Glomerular visceral epithelial cell (primary cell): Measurements from ENCODE around the gene ANKMY1.

Source experiments
- DNase-seq: peaks from one replicate; pipeline ENCODE4 v3.0.0-alpha.2; 2016; ENCODE audit errors: extremely low spot score

ANKMY1 gene

DNA sequence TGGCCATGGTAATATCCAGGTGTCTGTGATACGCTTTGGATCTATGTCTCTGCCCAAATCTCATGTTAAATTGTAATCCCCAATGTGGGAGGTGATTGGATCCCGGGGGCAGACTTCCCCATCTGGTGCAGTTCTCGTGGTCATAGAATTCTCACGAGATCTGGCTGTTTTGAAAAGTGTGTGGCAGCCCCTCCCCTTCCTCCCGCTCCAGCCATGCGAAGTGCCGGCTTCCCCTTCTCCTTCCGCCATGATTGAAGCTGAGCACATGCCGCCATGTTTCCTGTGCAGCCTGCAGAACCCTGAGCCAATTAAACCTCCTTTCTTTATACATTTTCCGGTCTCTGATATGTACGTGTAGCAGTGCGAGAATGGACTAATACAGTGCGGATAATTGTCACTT, 79.9 kb downstream of the ANKMY1 start:
- DNase-seq: no peak

DNA sequence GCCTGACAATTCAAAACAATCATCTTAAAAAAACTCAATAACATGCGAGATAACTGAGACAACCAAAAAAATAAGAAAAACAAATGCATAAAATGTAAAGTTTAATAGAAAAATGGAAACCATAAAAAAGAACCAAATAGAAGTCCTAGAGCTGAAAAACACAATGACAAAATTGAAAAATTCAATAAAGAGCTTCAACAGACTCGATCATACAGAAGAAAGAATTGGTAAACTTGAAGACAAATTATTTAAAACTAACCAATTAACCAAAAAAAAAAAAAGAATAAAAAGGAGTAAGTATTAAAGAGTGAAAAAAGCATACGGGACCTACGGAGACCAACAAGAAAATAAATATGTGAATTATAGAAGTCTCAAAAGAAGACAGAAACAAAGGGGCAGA, 84.6 kb downstream of the ANKMY1 start:
- no peak for DNase-seq

DNA sequence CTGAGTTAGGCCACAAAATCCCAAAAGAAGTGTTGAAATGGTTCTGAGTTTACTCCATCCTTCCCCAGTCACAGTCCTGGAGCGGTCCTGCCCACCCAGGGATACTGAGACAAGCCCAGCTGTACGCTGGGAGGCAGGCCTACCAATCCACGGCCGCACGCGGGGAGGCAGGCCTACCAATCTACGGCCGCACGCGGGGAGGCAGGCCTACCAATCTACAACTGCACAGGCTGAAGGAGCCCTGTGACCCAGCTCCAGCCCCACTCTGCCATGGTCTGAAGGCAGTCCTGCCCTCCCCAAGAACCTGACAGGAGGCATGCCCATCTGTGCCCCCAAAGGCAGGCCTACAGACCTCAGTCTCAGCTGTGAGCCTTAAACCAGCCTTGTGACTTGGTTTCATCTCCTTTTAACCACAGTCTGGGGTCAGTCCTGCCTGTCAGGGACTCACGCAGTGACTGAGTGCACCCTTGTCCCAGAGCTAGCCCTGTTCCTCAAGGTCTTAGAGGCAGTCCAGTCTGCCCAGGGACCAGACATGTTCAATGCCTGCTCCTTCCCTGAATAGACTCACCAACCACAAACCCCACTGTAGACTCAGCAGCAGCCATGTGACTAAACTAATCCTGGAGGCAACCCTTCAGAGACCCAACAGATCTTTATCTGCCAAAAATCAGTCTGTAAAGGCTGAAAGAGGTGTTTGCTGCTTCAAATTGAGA, 85.6 kb downstream of the ANKMY1 start:
- DNase-seq: no peak

DNA sequence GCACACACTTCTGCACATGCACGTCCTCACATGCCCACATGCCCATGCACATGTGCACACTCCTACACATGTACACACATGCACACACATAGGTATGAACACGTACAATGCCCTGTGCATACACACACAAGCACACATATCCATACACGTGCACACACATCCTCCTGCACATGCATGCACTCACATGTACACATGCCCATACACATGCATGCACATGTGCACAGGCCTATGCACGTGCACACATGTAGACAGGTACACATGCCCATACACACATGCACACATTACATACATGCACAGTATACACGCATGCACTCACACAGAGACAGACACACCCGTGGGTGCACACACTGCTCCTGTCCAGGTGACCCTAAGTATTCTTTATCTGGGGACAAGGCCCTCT, 88.0 kb downstream of the ANKMY1 start:
- no peak for DNase-seq

DNA sequence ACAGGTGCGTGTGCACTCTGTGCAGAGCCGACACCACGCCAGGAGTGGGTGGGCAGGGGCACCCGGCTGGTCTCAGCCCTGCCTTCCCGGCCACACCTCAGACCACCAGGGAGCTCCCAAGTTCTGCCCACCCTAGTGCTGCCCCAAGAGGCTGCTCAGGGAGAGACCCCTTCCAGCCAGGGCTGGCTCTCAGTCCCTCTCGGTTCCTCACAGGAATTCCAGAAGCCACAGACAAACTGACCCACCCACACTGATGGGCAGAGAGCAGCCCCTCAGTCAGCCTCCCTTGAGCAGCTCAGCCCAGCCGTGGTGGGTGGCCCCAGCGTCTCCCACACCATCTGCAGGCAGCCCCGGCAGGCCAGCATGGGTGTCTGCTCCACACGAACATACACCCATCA, 88.5 kb downstream of the ANKMY1 start:
- no peak for DNase-seq

DNA sequence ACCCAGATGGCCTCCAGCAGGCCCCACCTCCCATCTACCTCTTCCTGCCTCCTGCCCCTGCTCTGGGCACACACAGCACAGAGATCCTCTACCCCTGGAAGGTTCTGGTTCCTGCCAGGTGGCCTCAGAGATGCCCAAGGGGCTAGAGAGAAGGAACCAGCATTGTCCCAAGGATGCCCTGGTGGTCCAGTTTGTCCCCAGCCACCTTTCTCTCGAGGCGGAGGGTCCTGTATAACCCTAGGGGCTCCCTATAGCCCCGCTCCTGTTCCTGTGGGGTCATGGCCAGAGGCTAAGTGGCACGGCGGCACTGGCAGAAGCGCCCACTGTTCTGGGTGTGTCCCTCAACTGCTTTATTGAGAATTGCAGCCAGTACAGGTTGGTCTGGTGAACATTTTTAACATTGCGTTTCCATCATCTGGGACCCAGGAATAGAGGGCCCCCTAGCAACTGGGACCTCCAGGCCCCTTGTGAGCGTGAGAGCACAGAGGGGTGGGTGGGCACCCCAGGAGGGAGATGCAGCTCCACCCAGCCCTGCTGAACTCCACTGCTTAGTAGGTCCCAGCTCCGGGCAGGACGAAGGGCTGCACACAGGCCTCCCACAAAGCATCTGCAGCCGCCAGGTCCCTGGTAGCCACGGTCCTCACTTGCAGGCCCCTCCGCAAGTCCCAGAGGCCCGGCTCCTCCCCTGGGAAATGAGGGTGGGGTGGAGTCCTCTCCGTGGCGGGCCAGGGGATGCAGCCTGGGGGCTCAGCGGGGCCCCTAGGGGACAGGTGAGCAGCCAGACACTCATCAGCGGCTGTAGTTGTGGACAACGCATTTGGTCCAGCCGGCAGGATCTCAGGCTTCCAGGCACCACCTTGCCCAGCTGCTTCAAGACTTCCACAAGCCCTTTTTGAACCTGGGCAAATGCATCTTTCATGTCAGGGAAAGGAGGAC, 89.2 kb downstream of the ANKMY1 start:
- no peak for DNase-seq

DNA sequence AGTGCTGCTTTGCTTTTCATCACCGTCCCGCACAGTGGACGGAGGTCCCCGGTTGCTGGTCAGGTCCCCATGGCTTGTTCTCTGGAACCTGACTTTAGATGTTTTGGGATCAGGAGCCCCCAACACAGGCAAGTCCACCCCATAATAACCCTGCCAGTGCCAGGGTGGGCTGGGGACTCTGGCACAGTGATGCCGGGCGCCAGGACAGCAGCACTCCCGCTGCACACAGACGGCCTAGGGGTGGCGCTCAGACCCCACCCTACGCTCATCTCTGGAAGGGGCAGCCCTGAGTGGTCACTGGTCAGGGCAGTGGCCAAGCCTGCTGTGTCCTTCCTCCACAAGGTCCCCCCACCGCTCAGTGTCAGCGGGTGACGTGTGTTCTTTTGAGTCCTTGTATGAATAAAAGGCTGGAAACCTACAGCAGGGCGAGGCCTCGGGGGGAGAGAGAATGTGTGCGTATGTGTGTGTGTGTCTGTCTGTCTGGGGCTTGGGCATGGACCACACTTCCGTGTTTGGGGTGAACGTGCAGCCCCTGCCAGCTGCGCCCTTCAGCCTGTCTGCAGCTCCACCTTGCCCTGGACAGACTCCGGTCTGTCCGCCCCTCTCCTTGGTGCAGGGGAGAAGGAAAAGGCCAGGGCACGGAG, 90.0 kb downstream of the ANKMY1 start:
- no peak for DNase-seq

DNA sequence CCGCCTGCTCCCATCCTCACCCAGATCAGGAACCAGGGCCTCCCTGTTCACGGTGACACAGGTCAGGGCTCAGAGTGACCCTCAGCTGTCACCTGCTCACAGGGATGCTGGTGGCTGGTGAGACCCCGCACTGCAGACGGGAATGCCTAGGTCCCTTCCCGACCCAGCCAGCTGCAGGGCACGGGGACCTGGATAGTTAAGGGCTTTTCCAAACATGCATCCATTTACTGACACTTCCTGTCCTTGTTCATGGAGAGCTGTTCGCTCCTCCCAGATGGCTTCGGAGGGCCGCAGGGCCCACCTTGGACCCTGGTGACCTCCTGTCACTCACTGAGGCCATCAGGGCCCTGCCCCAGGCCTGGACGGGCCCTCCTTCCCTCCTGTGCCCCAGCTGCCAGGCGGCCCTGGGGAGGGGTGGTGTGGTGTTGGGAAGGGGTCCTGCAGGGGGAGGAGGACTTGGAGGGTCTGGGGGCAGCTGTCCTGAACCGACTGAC, 90.6 kb downstream of the ANKMY1 start:
- DNase-seq: no peak

DNA sequence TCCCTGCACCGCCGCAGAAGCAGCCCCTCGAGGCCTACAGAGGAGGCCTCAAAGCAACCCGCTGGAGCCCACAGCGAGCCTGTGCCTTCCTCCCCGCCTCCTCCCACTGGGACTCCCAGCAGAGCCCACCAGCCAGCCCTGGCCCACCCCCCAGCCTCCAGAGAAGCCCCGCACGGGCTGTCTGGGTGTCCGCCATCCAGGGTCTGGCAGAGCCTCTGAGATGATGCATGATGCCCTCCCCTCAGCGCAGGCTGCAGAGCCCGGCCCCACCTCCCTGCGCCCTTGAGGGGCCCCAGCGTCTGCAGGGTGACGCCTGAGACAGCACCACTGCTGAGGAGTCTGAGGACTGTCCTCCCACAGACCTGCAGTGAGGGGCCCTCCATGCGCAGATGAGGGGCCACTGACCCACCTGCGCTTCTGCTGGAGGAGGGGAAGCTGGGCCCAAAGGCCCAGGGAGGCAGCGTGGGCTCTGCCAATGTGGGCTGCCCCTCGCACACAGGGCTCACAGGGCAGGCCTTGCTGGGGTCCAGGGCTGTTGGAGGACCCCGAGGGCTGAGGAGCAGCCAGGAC, 91.1 kb downstream of the ANKMY1 start:
- no peak for DNase-seq

DNA sequence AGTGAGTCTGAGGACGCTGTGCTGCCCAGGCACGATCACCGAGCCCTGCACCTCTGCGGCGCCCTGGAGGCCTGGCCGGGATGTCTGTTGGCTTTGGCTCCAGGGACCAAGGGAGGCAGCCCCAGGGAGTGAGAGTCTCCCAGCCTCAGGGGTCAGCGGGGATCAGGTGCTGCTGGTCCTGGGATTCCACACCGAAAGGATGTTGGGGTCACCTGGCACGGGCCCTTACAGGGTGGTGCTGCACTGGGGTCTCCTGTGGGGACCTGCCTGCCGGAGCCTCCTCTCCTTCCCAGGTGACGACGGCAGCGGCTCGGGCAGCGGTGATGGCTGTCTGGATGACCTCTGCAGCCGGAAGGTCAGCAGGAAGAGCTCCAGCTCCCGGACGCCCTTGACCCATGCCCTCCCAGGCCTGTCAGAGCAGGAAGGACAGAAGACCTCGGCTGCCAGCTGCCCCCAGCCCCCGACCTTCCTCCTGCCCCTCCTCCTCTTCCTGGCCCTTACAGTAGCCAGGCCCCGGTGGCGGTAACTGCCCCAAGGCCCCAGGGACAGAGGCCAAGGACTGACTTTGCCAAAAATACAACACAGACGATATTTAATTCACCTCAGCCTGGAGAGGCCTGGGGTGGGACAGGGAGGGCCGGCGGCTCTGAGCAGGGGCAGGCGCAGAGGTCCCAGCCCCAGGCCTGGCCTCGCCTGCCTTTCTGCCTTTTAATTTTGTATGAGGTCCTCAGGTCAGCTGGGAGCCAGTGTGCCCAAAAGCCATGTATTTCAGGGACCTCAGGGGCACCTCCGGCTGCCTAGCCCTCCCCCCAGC, 91.8 kb downstream of the ANKMY1 start:
- DNase-seq: no peak

DNA sequence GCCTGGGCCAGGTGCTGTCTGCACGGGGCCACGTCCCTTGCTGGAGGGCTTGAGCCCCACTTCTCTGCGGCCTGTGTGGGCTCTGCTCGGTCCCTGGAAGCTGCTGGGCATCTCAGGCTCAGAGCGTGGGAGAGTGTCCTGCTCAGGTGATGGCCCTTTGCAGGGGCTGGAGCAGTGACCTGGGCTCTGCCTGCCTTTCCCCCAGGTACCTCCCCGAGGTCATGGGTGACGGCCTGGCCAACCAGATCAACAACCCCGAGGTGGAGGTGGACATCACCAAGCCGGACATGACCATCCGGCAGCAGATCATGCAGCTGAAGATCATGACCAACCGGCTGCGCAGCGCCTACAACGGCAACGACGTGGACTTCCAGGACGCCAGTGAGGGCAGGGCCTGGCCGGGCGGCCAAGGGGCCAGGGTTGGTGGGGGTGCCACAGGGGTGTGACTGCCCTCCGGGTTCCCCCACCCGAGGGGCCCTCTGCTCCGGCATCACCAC, 92.5 kb downstream of the ANKMY1 start:
- no peak for DNase-seq

DNA sequence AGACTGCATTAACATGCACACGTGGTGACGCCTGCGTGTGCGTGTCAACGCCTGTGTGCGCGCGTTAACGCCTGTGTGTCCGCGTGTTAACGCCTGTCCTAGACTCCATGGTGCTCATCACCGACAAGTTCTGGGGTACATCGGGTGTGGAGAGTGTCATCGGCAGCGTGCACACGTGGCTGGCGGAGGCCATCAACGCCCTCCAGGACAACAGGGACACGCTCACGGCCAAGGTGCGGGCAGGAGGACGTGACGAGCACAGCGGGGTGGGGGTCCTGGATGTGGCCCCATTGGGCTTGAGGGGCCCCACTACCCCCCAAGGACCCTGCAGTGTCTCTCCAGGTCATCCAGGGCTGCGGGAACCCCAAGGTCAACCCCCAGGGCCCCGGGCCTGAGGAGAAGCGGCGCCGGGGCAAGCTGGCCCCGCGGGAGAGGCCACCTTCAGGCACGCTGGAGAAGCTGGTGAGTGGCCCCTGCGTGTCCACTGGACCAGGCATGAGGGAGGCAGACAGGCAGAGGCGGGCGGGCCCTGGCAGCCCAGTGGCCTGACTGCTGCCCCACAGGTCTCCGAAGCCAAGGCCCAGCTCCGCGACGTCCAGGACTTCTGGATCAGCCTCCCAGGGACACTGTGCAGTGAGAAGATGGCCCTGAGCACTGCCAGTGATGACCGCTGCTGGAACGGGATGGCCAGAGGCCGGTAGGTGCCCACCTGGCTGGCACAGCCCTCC, 93.1 kb downstream of the ANKMY1 start:
- DNase-seq: no peak

DNA sequence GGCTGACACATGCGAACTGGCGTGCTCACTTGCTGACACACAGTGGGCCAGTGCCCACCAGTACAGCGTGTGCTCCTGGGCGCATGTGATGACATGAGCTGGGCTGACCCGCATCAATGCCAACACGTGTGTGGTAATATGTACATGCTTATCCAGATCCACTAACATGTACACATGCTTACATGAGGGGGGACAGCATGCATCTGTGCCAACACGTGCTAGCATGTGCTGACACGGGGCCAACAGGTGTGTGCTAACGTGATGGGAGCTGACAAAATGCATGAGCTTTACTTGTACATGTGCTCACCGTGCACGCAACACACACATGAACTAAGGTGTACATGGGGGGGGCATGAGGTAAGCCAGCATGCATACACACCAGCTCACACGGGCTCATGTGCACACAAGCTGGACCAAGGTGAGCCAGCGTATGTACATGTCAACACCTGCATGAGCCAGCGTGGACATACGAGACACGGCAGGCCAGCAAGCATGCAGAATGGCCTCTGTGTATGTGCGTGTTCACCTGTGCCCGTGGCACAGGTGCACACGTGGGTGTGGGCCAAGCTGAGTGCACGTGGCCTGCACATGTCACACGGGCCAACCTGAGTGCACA, 93.8 kb downstream of the ANKMY1 start:
- DNase-seq: no peak

DNA sequence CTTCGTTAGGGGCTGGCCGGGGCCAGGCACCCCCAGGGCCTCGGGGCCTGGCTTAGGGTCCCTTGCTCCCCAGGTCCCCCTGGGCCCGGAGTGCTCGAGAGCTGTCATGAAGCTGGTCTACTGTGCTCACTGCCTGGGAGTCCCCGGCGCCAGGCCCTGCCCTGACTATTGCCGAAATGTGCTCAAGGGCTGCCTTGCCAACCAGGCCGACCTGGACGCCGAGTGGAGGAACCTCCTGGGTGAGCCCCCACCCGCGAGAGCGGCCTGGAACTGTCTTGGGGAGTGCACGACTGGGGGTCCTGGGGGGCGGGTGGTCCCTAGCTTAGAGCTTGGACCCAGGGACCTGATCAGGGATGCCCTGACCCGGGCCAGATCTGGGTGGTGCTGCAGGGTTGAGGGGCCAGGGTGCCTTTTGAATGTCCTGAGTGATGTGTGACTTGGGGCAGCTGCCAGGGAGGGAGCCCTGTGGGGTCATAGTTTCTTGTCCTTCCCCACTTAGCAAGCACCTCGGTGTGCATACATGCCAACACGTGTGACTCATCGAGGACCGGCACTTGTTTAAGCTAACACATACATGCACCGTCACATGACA, 94.4 kb downstream of the ANKMY1 start:
- DNase-seq: no peak

DNA sequence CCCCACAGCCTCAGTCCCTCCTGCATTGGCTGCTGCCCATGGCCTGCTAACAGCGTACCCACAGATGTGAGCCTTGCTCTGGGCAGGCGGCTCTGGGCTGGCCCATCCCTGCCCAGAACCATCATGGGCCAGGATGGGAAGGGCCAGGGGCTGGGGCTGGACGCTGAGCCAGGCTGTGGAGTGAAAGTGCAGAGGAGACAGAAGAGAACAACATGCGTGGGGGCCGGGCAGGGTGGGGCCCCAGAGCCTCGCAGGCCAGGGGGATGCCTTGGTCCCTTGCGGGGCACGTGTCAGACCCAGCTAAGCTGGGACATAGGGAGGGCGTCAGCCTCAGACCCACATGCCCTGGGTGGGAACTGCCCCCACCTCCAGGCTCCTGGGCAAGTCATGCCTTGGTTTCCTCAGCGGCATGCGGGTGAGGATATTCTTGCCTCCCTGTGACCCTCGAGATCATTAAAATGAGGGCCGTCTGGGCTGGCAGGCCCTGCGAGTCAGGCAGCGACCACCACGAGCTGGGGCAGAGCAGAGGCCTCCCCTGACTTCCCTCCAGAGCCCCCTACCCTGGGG, 95.0 kb downstream of the ANKMY1 start:
- no peak for DNase-seq

DNA sequence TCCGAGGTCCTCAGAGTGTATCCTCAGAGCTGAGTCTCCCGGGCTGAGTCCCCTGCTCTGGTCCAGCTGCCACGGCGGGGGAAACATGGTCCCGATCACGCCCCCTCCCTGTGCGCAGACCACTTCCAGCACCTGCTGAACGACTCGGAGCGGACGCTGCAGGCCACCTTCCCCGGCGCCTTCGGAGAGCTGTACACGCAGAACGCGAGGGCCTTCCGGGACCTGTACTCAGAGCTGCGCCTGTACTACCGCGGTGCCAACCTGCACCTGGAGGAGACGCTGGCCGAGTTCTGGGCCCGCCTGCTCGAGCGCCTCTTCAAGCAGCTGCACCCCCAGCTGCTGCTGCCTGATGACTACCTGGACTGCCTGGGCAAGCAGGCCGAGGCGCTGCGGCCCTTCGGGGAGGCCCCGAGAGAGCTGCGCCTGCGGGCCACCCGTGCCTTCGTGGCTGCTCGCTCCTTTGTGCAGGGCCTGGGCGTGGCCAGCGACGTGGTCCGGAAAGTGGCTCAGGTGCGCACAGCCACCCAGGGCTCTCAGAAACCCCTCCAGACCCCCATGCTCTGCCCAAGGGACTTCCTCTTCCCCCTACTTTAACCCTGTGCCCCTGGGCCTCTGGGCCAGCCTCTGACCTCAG, 95.6 kb downstream of the ANKMY1 start:
- DNase-seq: no peak

DNA sequence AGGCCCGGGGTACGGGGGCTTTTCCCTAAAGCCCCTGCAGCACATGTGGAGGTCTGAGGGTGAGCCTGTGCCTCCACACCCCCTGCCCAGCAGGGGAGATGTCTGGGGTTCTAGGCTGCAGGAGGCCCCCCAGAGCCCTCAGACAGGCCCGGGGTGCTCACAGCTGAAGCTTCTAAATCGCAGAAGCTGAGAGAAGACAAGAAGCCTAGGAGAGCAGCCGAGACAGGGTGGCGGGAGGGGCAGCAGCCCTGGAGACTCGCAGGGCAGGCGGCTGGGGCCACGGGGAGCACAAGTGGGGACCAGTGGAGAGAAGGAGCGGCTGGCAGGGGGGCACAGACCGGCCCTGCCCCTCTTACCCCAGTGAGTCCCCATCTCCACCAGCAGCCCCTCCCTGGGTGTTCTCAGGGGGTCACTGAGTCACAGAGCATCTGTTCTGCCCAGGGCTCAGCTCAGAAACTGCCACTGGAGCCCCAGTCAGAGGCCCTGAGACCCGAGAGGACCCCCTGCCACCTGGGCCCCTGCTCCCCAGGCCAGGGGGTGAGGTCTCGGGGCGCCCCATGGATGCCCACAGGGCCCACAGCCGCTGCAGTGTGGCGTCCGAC, 96.2 kb downstream of the ANKMY1 start:
- no peak for DNase-seq

DNA sequence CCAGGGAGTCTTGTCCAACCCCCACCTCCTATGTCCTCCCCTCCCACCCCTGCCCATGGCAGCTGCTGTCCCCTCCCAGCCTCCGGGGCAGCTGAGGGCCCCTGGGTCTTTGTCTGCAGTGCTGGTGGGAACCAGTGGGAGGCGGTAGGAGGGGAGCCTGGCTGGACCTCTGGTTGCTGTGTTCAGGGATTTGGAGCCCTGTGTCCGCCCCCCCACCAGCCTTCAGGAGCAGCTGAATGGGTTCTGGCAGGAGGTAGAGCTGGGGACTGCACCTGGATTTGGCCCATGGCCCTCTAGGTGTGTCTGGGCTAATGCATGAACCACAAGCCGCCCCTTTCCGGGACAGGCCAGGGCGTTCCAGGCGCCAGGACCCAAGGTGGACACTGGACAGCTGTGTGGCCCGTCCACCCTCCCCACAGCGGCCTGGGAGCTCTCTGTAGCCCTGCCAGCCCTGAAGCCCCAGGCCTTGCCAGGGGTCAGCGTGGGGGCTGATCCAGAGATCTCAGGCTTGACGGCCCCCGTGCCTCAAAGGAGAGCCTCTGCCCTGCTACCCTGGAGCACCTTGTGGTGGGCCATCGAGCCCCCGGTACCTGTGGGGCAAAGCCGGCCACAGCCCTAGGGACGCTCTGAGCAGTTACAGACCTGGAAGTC, 96.9 kb downstream of the ANKMY1 start:
- no peak for DNase-seq
